Measurements from ENCODE around the gene DNAI1. TPM values are rescaled to one million over a fixed set of nuclear protein-coding genes. Genes with fewer than 3 reads are reported as not detected.

The DNAI1 gene
- total RNA-seq, 1 donor from 2014 or later: not detected

DNA sequence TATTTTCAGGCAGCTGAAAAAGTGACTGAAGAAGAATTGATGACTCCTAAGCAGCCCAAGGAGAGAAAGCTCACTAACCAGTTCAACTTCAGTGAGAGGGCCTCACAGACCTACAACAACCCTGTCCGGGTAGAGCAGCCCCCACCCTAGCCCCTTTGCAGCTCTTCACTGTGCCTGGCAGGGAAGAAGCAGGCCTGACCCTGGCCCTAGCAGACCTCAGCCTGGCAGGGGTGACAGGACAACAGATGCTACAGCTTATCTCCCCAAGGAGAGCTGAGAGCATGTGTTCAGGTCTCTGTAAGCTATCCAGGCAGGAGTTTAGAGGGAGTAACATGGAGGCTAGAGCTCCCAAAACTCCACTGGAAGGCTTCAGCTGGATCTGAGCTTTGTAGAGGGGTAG lies 31.8 kb downstream of the DNAI1 start:
- FAIRE-seq (no peak), DNase-seq (ENCODE audit: low read depth) (no peak)
- Histone ChIP-seq H3K4me3 (ENCODE audit: low read depth, low read length) (no peak overlapping the region), H3K27me3 (ENCODE audit: control insufficient read depth, insufficient read depth, low read length) (peaks cover 1% of the 10 kb centered on the region), H3K36me3 (ENCODE audit: control insufficient read depth, insufficient read depth, low read length) (no peaks in the 10 kb centered on the region)
- TF ChIP-seq, protein P1, sequence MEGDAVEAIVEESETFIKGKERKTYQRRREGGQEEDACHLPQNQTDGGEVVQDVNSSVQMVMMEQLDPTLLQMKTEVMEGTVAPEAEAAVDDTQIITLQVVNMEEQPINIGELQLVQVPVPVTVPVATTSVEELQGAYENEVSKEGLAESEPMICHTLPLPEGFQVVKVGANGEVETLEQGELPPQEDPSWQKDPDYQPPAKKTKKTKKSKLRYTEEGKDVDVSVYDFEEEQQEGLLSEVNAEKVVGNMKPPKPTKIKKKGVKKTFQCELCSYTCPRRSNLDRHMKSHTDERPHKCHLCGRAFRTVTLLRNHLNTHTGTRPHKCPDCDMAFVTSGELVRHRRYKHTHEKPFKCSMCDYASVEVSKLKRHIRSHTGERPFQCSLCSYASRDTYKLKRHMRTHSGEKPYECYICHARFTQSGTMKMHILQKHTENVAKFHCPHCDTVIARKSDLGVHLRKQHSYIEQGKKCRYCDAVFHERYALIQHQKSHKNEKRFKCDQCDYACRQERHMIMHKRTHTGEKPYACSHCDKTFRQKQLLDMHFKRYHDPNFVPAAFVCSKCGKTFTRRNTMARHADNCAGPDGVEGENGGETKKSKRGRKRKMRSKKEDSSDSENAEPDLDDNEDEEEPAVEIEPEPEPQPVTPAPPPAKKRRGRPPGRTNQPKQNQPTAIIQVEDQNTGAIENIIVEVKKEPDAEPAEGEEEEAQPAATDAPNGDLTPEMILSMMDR (IDR thresholded peaks at IDR 0.05; ENCODE audit: insufficient read depth, low read length, severe bottlenecking): no peak

DNA sequence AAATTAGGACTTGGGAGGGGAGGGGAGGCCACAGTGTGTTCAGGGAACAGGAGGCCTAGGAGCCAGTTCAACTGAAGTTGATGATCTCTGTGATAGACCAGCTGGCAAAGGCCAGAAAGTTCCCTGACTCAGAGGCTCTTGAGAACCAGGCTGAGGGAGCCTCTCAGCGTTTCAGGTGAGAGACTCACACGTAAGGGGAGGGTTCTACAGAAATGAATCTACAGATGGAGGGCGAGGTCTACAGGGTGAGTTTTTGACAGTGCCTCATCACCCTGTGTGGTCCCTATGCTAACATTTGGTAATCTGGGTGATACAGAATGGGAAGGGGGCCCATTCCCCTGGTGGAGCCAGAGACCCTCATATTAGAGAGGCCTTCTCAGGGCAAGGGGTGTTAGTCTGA lies 32.2 kb downstream of the DNAI1 start:
- TF ChIP-seq, protein P1 (IDR thresholded peaks at IDR 0.05; ENCODE audit: insufficient read depth, low read length, severe bottlenecking): no peak

DNA sequence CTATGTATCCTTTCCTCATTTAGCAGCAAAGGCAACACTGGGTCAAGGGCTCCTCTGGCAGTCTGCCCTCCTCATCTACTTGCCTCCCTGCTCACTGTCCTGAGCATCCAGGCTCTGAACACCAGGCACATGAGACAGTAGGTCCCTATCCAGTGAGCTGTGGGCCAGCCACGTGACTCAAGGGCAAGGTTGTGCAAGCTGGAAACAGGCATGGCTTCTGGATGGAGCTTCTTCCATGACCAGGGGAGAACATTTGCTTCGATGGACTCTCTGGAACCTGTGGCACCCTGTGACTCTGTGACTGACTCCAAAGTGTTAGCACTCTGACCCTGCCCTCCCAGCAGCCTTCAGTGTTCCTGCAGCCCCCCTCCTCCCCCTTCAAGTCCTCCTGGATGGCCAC lies 33.0 kb downstream of the DNAI1 start:
- TF ChIP-seq, protein P1 (IDR thresholded peaks at IDR 0.05; ENCODE audit: insufficient read depth, low read length, severe bottlenecking): no peak
- FAIRE-seq (no peak), DNase-seq (ENCODE audit: low read depth) (no peak)
- H3K4me3 ChIP-seq (ENCODE audit: low read depth, low read length): no peak overlapping the region
- H3K36me3 ChIP-seq (ENCODE audit: control insufficient read depth, insufficient read depth, low read length): no peaks in the 10 kb centered on the region
- peaks cover 1% of the 10 kb centered on the region for H3K27me3 ChIP-seq (ENCODE audit: control insufficient read depth, insufficient read depth, low read length)

More for the DNA sequence above, 32.2 kb downstream of the DNAI1 start:
- Histone ChIP-seq H3K36me3 (ENCODE audit: control insufficient read depth, insufficient read depth, low read length) (no peaks in the 10 kb centered on the region), H3K4me3 (ENCODE audit: low read depth, low read length) (no peak overlapping the region), H3K27me3 (ENCODE audit: control insufficient read depth, insufficient read depth, low read length) (peaks cover 1% of the 10 kb centered on the region)
- DNase-seq (ENCODE audit: low read depth): no peak
- FAIRE-seq: peak; percentile 83

DNA sequence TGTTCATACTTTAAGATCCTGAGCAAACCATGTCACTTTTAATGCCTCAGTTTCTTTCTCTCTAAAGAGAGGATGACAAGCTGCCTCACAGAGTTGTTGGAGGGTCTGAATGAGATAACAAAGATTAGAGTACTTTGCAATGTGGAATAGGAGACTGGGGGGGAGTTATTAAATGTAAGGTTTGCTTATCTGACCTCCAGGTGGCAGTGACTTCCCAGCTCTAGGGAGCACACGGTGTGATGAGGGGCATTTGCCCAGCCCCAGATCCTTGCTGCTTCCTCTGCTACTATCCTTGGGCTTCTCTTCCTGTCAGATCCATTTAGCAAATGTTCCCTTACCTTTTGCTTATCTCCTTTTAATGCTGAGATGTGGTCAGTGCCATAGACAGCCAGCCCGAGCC lies 33.4 kb downstream of the DNAI1 start:
- FAIRE-seq (no peak), DNase-seq (ENCODE audit: low read depth) (no peak)
- H3K36me3 ChIP-seq (ENCODE audit: control insufficient read depth, insufficient read depth, low read length): no peaks in the 10 kb centered on the region
- peaks cover 1% of the 10 kb centered on the region for H3K27me3 ChIP-seq (ENCODE audit: control insufficient read depth, insufficient read depth, low read length)
- TF ChIP-seq, protein P1 (IDR thresholded peaks at IDR 0.05; ENCODE audit: insufficient read depth, low read length, severe bottlenecking): no peak
- no peak overlapping the region for H3K4me3 ChIP-seq (ENCODE audit: low read depth, low read length)

DNA sequence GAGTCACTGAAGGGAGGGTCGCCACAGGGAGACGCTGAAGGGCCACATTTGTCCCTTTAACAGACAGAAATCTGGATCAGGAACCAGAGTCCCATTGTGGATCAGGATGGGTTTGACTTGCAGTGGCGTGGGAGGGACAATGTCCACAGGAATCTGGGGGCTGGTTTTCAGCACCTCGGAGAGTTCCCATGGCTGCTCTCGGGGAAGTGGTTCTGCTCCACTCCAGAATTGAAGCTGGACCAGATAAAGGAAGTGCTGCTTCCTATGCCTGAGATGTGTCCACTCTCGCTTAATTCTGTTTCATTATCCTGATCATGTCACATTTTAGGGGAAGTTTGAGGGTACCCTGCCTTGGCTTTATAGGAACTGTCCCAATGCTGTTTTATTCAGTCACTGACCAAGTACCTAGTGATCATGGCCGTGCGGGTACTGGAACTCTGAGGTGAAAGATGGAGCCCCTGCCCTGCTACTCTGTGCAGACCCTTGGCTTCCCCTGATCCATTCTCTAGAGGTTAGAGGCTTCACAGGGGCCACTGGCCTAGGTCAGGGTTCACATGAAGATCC lies 35.4 kb downstream of the DNAI1 start:
- peak; percentile 22 for DNase-seq (ENCODE audit: low read depth)
- Histone ChIP-seq H3K27me3 (ENCODE audit: control insufficient read depth, insufficient read depth, low read length) (peaks cover 1% of the 10 kb centered on the region), H3K4me3 (ENCODE audit: low read depth, low read length) (no peak overlapping the region), H3K36me3 (ENCODE audit: control insufficient read depth, insufficient read depth, low read length) (no peaks in the 10 kb centered on the region)
- TF ChIP-seq, protein P1 (IDR thresholded peaks at IDR 0.05; ENCODE audit: insufficient read depth, low read length, severe bottlenecking): no peak
- FAIRE-seq: no peak

DNA sequence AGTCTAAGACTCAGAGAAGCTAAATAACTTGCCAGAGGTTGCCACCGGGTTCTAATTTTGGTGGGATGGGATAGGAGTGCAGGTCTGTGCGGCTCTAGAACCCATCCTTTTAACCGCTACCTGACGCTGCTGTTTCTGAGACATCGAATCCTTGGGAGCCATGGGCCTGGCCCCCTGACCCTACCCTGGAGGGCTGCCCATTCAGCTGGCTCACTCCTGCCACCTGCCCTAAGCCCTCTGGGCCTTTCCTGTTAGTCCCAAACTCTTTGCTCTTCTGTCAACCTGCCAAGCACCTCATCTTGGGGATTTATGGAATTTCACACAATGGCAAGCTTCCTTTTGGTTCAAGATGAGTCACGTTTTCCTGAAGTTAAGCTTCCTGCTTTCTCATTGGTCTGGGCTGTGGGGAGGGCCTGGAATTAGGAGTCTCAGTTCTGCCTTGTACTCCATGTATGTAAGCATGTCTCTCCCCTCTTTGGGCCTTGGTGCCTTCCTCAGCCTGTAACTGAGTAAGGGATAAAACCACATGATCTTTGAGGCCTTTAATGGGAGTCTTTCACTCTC lies 37.6 kb downstream of the DNAI1 start:
- FAIRE-seq: no peak

More for the DNA sequence above, 37.6 kb downstream of the DNAI1 start:
- TF ChIP-seq, protein P1 (IDR thresholded peaks at IDR 0.05; ENCODE audit: insufficient read depth, low read length, severe bottlenecking): no peak
- H3K36me3 ChIP-seq (ENCODE audit: control insufficient read depth, insufficient read depth, low read length): no peaks in the 10 kb centered on the region
- no peak overlapping the region for H3K4me3 ChIP-seq (ENCODE audit: low read depth, low read length)
- DNase-seq (ENCODE audit: low read depth): peak; percentile 57
- no peaks in the 10 kb centered on the region for H3K27me3 ChIP-seq (ENCODE audit: control insufficient read depth, insufficient read depth, low read length)

Measured in bronchial epithelial cell (primary cell).